ENCODE results near the gene RTN4. TPM values are rescaled to one million over a fixed set of nuclear protein-coding genes. Genes with fewer than 3 reads are reported as not detected.

Gene RTN4
- total and polyA plus RNA-seq, 2 donors from 2014 or later = 296 to 329 TPM

DNA sequence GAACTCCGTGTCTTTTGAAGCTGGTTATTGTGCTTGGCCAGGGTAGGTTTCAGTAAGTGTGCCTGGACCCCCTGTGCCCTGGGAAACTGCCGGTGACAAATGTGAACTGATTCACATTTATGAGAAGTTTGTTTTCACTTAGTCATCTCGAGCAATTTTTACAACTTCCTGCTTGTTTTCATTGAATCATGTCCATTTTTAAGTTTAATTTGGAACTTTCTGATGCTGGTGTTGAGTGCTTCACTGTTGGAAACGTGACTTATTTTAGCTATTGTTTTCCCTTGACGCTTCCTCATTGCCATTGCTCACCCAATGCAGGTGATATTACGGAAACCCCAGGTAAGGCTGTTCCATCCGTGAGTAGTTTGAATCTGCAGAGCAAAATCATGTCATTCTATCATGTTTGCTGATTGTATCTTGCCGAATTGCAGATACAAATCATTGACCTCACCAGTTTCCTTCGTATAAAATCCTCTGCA, 97.2 kb downstream of the RTN4 start:
- FAIRE-seq (no peak), DNase-seq (no peak)
- Histone ChIP-seq H3K27me3 (ENCODE audit: control insufficient read depth, insufficient read depth, low read length) (no peaks in the 10 kb centered on the region), H3K9me3 (ENCODE audit: control insufficient read depth in 2 of 3, insufficient read depth in 1 of 3, low read length in 3 of 3) (no peaks in the 10 kb centered on the region), H3K4me3 (ENCODE audit: low read length in 3 of 3) (no peak overlapping the region), H3K27ac (ENCODE audit: low read depth in 2 of 2, low read length in 2 of 2) (no peak overlapping the region), H3K36me3 (ENCODE audit: control insufficient read depth in 2 of 3, insufficient read depth in 3 of 3, low read length in 3 of 3) (no peaks in the 10 kb centered on the region), H3K9ac (ENCODE audit: low read length in 3 of 3) (no peak overlapping the region), H3K4me1 (ENCODE audit: control insufficient read depth in 2 of 3, insufficient read depth in 2 of 3, low read depth in 1 of 3, low read length in 3 of 3) (peaks cover 0 to 2% (median 0%) of the 10 kb centered on the region in 3 donors)
- intact Hi-C loops (cut with DNase I) = no loop called here
- TF ChIP-seq, protein P1, sequence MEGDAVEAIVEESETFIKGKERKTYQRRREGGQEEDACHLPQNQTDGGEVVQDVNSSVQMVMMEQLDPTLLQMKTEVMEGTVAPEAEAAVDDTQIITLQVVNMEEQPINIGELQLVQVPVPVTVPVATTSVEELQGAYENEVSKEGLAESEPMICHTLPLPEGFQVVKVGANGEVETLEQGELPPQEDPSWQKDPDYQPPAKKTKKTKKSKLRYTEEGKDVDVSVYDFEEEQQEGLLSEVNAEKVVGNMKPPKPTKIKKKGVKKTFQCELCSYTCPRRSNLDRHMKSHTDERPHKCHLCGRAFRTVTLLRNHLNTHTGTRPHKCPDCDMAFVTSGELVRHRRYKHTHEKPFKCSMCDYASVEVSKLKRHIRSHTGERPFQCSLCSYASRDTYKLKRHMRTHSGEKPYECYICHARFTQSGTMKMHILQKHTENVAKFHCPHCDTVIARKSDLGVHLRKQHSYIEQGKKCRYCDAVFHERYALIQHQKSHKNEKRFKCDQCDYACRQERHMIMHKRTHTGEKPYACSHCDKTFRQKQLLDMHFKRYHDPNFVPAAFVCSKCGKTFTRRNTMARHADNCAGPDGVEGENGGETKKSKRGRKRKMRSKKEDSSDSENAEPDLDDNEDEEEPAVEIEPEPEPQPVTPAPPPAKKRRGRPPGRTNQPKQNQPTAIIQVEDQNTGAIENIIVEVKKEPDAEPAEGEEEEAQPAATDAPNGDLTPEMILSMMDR (IDR thresholded peaks at IDR 0.05; ENCODE audit: borderline replicate concordance, extremely low read depth, insufficient read depth) = no peak

DNA sequence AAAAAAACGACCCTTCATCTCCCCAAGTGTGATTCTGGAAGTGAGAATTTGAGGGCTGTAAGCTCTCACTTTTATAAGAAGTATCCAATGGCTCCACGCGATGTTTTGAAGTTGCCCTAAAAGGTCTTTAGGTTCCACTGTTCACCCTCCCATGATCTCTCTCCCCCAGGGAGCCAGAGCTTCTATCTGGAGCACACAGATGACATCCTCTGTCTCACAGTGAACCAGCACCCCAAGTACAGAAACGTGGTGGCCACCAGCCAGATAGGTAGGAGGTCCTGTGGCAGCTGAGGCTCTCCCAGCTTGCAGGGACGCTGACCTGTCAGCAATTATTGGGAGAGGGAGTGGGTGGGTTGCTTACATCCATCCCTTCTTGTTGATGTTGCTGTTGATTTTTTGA, 97.8 kb downstream of the RTN4 start:
- Histone ChIP-seq H3K36me3 (ENCODE audit: control insufficient read depth in 2 of 3, insufficient read depth in 3 of 3, low read length in 3 of 3) (no peaks in the 10 kb centered on the region), H3K9ac (ENCODE audit: low read length in 3 of 3) (no peak overlapping the region), H3K27ac (ENCODE audit: low read depth in 2 of 2, low read length in 2 of 2) (no peak overlapping the region), H3K4me1 (ENCODE audit: control insufficient read depth in 2 of 3, insufficient read depth in 2 of 3, low read depth in 1 of 3, low read length in 3 of 3) (peaks cover 0 to 2% (median 0%) of the 10 kb centered on the region in 3 donors), H3K4me3 (ENCODE audit: low read length in 3 of 3) (no peak overlapping the region), H3K27me3 (ENCODE audit: control insufficient read depth, insufficient read depth, low read length) (no peaks in the 10 kb centered on the region), H3K9me3 (ENCODE audit: control insufficient read depth in 2 of 3, insufficient read depth in 1 of 3, low read length in 3 of 3) (no peaks in the 10 kb centered on the region)
- TF ChIP-seq, protein P1 (IDR thresholded peaks at IDR 0.05; ENCODE audit: borderline replicate concordance, extremely low read depth, insufficient read depth) = no peak
- intact Hi-C loops (cut with DNase I) = no loop called here
- FAIRE-seq = no peak
- DNase-seq = no peak

DNA sequence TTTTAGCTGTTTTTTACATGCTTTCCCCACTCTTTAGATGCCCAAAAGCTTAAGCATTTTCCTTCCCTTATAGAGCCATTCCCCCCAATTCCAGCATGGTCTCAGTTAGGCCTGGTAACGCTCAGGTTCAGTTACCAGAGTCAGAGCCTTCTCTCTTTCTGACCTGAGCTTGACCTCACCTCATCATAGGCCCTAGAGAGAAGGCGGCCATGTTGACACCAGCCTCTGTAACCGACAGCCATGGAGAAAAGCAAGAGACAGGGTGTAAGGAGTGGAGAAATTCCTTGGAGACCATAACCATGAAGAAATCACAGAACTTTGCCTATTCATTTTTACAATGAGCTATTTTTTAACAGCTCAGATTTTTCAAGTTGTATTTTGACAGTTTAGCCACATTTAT, 99.4 kb downstream of the RTN4 start:
- FAIRE-seq (no peak), DNase-seq (no peak)
- intact Hi-C loops (cut with DNase I) = no loop called here
- Histone ChIP-seq H3K36me3 (ENCODE audit: control insufficient read depth in 2 of 3, insufficient read depth in 3 of 3, low read length in 3 of 3) (no peaks in the 10 kb centered on the region), H3K4me3 (ENCODE audit: low read length in 3 of 3) (no peak overlapping the region), H3K4me1 (ENCODE audit: control insufficient read depth in 2 of 3, insufficient read depth in 2 of 3, low read depth in 1 of 3, low read length in 3 of 3) (peaks cover 0 to 2% (median 0%) of the 10 kb centered on the region in 3 donors), H3K9ac (ENCODE audit: low read length in 3 of 3) (no peak overlapping the region), H3K27me3 (ENCODE audit: control insufficient read depth, insufficient read depth, low read length) (no peaks in the 10 kb centered on the region), H3K27ac (ENCODE audit: low read depth in 2 of 2, low read length in 2 of 2) (no peak overlapping the region), H3K9me3 (ENCODE audit: control insufficient read depth in 2 of 3, insufficient read depth in 1 of 3, low read length in 3 of 3) (no peaks in the 10 kb centered on the region)
- TF ChIP-seq, protein P1 (IDR thresholded peaks at IDR 0.05; ENCODE audit: borderline replicate concordance, extremely low read depth, insufficient read depth) = no peak

DNA sequence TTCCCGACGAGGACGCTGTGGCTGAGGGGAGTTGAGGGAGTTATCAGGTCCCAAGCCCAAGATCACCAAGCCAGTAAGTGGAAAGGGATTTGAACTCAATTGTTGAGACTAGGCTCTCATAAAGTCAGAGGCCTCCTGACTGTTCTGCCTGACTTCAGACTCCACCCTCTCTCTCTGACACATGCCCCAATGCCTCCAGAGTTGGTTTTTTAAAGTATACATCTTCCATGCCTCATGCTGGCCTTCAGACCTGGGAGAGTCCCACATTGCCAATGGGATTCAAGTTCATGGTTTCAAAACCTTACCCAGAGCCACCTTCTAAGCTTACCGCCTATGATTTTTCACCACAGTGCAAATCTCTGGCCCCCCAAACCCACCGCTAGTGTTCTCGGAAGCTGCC, 100.8 kb downstream of the RTN4 start:
- TF ChIP-seq, protein P1 (IDR thresholded peaks at IDR 0.05; ENCODE audit: borderline replicate concordance, extremely low read depth, insufficient read depth) = no peak
- Histone ChIP-seq H3K36me3 (ENCODE audit: control insufficient read depth in 2 of 3, insufficient read depth in 3 of 3, low read length in 3 of 3) (no peaks in the 10 kb centered on the region), H3K9me3 (ENCODE audit: control insufficient read depth in 2 of 3, insufficient read depth in 1 of 3, low read length in 3 of 3) (no peaks in the 10 kb centered on the region), H3K27me3 (ENCODE audit: control insufficient read depth, insufficient read depth, low read length) (no peaks in the 10 kb centered on the region), H3K4me1 (ENCODE audit: control insufficient read depth in 2 of 3, insufficient read depth in 2 of 3, low read depth in 1 of 3, low read length in 3 of 3) (peaks cover 0 to 4% (median 0%) of the 10 kb centered on the region in 3 donors), H3K27ac (ENCODE audit: low read depth in 2 of 2, low read length in 2 of 2) (no peak overlapping the region), H3K4me3 (ENCODE audit: low read length in 3 of 3) (no peak overlapping the region), H3K9ac (ENCODE audit: low read length in 3 of 3) (no peak overlapping the region)
- DNase-seq (no peak), FAIRE-seq (no peak)
- intact Hi-C loops (cut with DNase I) = no loop called here
